HG03521 (cell line): Measurements from ENCODE around the gene SERPINB3.
A peak's percentile ranks its signal among the peaks of the same experiment; 100 is the strongest.
"Not testable (repeated sequence)": the region's sequence is repeated elsewhere in the genome, so short reads cannot be mapped to it uniquely, and the experiment has no call there.

Source experiments
- ATAC-seq: cut with Tn5 transposase; IDR thresholded peaks from one replicate; pipeline ENCODE4 v1.9.1; 2021; ENCODE audit warnings: mild to moderate bottlenecking, moderate library complexity; ENCODE audit not compliant: unreplicated experiment

SERPINB3 gene

DNA sequence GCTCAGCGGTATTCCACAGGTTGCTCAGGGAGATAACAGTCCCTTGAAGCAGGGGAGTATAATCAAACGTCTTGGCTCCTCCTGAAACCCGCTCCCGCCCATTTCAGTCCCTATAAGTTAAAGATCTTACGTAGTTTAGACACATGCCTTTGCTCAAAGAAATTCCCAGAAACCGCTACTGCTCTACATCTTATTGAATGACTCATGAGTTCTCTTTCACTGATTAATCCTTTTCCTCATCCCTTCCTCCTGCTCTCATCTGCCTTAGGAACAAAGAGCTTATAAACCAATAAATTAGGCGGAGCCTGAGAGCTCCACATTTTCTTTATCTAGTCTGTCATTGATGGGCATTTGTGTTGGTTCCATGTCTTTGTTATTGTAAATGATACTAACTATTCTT is 13.5 kb downstream of the SERPINB3 start:
- no peak for ATAC-seq

GRCh38 chr18:63646936-63647335 is 14.8 kb downstream of the SERPINB3 start:
- no peak for ATAC-seq

DNA sequence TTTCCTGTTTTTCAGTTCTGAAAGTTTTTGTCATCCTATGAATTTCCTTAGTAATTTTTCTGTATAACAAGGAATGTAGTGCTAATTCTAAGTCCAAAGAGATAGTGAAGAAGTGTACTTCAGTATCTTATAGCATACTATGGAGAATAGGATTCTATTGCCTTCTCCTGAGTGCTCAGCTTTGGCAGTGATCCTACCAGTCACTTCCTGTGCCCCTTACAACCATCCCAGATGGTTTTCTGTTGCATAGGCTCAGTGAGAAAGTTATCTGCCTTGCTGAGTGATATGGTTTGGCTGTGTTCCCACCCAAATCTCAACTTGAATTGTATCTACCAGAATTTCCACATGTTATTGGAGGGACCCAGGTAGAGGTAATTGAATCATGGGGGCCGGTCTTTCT is 17.0 kb downstream of the SERPINB3 start:
- not testable (repeated sequence) for ATAC-seq

DNA sequence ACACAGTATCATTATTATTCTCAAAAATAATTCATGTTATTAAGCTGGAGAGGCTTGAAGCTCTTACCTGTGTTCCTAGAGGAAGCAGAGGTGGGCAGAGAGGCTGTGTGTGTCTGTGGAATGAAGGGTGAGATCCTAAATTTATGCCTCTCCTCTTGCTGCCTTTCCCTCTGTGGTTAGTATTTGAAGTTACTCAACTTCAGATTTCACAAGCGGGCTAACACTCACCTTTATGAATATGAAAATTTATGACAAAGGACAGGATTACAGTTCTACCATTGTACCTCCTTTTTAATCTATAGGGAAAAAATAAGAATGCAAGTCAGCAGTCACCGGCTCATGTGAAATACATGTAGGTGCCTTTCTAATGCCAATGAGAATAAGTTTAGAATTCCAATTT is 17.6 kb downstream of the SERPINB3 start, which contains the start of gene SERPINB4:
TSS of gene SERPINB4 (minus strand) at position 115 of the 400 bp plus-strand sequence. CDS start 679 bp downstream, outside the sequence.
- ATAC-seq, result not testable (repeated sequence)

DNA sequence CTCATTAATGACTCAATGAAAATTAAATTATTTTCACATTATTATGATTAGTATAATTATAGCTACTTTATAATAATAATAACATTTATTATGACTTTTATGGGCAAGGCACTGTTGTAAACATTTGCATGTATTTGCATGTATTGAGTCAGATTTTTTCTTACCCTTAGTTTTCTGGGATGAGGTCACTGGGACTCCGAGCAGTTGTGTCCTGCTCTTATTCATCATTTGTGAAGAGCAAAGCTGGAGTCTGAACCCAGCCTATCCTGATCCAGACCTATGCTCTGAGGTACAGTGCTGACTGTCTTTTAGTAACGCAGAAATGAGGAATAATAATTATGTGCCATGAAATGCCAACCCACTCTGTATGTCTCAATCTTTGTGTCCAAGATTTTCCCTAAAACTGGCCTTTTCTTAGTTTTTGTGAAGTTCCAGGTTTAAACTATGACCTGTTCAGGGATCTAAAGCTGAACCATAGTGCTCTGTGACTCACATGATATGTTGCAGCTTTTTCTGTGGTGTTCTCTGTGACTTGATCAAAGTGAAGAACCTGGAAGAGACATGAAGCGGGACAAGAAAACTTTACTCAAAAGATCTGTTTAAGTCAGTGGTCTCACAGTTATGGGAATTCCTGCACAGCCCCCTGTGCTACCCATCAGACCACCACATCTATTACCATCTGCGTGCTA is 18.9 kb downstream of the SERPINB3 start:
- not testable (repeated sequence) for ATAC-seq

DNA sequence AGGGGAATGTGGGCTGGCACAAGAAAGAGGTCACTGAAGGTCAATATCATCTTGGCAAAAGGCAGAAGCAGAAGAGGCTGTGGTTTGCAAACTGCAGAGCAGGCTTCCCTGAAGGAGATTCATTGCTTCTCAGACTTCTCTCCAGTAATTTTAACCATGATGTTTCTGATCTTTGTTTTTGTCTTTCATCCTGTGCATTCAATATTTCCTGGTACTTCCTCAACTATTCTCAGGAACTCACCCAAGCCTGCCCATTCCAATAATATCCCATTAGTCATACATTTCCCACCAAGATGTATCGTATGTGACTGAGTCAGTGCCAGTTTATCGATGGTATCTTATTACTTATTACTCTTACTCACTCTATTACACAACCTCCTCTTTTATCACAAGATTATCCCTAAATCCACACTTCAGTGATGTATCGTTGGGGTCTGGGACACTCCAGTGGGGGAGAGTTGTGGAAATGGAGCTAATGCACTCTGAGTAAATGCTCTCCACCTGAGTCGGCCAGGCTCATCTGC is 20.5 kb downstream of the SERPINB3 start:
- not testable (repeated sequence) for ATAC-seq

DNA sequence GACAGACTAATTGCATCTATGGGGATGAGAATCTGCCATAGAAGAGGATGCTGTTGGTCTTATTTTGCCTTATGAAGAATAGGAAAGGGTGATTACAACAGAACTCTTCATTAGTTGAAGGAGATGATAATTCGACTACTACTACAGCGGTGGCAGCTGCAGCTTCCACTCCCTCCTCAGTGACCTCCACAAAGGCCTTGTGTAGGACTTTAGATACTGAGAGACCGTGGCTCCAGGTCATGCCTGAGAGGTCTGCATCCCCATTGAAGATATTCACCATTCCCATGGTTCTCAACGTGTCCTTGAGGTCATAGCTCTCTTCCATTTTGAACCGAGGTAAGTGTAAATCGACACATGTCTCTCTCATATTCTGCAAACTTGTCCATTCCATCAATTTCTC is 24.0 kb downstream of the SERPINB3 start:
- no peak for ATAC-seq

DNA sequence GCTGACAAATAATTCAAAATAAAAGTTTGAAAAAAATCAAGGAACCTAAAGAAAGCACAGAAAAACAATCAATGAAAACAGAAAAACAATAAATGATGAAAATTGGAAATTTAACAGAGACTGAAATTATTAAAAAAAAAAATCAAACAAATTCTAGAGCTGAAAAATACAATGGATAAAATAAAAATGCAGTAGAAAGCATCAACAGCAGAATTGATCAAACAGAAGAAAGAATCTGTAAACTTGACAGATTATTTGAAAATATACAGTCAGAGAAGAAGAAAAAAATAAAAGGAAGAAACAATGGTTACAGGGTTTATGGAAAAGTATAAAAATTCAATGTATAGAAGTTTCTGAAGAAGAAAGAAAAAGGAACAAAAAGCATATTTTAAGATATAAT is 33.9 kb downstream of the SERPINB3 start:
- ATAC-seq, result no peak

GRCh38 chr18:63626431-63626830 is 35.3 kb downstream of the SERPINB3 start:
- ATAC-seq, result no peak

- no peak for ATAC-seq
Observed at GRCh38 chr18:63624863-63625262, 36.8 kb downstream of the SERPINB3 start.

- no peak for ATAC-seq
Observed at GRCh38 chr18:63619661-63620060, 42.0 kb downstream of the SERPINB3 start.

DNA sequence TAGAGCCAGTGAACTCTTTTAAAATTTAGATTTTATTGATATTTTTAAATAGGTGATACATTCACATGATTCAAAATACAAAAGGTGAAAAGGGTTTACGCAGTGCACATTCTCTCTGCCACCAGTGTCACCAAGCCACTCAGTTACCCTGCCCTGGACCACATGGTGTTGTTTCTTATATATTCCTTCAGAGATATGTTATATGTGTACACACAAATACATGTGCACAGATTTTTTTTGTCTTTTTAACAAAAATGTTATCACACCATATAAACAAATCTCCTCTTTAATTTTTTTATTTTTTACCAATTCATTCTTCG is 43.8 kb downstream of the SERPINB3 start:
- ATAC-seq, result no peak

- ATAC-seq, result peak; percentile 91
Observed at GRCh38 chr18:63617049-63617914, 44.4 kb downstream of the SERPINB3 start.

DNA sequence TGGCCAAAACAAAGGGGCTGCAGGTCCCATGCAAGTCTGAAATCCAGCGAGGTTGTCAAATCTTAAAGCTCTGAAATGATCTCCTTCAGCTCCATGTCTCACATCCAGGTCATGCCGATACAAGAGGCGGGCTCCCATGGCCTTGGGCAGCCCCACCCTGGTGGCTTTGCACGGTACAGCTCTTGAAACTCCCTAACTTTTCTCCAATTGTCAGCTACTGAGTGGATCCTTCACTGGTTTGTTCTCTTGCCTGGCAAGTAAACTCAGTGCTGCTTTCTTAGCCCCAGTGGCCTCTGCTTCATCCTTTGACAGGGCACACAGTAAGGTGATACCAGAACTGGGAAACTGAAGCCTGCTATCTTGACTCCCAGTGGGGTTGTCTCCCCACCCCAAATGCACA is 48.3 kb downstream of the SERPINB3 start:
- ATAC-seq, result no peak

- ATAC-seq, result no peak
Observed at GRCh38 chr18:63606526-63606925, 55.2 kb downstream of the SERPINB3 start.
